Stimulated activated CD4-positive, alpha-beta T cell treated with anti-CD3 and anti-CD28 coated beads, Interleukin-2, amount 100 ng/mL, for 24 hours (primary cell): Measurements from ENCODE around the gene SRSF4.
"Not testable (repeated sequence)": the region's sequence is repeated elsewhere in the genome, so short reads cannot be mapped to it uniquely, and the experiment has no call there.

Source experiments
- DNase-seq, 2 donors: peaks; one replicate each; pipeline ENCODE4 v3.0.0-alpha.2; 2020

The SRSF4 gene

DNA sequence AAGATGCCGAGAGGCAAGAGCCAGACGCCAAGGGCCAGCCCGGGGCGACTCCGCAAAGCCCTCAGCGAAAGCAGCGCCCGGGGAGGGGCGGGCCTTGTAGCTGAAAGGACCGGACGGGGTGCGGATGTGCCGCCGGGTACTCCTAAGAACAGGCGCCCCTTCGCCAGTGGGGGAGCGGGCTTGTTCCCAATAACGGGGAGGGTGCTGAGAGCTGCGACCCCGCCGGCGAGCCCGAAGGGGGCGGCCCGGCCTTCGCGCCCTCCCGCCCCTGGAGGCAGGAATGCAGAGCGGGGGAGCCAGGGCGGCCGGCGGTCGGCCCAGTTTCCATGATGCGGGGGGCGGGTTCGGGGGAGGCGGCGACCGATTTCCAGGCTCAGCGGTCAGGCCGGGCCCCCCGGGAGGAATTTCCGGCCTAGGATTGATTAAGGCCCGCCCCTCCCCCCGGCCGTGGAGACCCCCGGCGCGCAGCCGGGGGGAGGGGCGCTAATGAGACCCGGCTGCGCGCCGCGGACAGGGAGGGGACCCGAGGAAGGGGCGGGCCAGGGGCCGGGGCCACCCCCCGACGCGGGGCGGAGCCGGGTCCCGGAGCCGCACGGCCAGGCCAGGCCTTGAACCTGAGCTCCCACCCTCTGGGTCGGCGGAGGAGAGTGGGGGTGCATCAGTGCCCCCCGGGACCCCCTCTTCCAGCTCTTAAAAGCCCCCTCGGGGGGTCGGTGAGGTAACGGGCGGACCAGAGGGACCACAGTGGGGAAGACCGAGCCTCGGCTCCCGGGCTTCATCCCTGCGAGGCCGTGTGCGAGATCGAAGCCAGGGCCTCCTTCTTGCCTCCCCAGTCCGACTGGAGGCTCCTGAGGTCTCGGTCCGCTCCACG is 57.1 kb downstream of the SRSF4 start:
- peak; percentile 66 to 77 for DNase-seq

DNA sequence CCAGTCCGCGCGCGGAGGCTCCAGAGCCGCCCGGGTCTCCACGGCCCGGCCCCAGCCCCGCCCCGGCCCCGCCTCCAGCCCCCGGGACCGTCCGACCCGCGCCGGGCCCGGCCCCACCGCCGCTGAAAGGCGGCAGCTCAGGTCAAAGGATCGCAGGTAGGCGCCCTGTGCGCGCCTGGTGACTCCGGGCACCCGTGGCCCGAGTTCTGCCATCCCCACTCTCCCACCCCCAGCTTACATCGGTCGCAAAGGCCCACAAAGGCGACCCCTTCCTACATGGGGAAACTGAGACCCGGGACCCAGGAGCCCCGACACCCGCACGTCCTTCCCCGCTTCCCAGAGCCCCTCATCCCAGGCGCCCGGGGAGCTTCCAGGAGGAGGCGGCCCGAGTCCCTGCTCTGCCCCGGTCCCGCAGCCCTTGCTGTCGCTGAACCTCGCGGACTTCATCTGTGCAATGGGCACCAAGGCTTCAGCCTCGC is 57.8 kb downstream of the SRSF4 start, which contains the start of gene TMEM200B:
TMEM200B (minus strand) TSS at position 17 of the 479 bp plus-strand sequence. CDS start 2,075 bp downstream, outside the sequence.
- DNase-seq: peak in 1 of 2 donors; percentile 44

DNA sequence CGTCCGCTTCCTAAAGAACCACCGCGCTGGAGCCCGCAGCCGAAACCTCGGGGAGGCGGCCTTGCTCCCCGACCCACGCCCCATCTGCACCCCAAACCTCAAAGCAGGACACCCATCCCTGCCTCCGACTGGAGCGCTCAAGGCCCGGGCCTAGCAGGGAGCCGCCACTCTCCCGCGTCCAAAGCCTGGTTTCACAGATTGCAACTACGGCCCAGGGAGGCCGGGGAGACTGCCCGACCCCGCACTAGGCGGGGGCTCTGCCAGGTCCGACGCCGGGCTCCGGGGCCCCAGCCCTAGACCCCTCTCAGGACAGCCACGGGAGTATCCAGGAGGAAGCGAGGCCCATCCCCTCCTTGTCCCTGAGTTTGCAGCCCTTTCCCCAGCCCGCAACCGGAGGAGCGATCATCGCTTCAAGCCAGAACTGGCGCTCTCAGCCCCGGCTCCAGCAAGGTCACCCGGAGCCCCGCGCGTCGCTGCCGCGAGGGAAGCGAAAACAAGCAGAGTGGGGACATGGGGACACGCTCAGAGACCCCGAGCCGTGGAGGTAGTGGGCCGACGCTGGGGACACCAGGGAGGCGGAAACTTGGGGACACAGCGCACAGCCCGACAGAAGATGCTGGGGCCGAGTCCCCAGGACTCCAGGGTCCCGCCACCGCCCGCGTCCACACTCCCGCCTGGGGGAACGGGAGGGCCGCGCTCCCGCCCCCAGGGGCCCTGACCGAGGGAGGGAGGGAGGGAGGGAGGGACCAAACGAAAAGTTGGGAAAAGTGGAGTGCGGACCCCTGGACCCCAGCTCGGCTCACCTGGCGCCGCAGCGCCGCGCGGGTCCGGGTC is 58.4 kb downstream of the SRSF4 start:
- DNase-seq: peak in 1 of 2 donors; percentile 47

DNA sequence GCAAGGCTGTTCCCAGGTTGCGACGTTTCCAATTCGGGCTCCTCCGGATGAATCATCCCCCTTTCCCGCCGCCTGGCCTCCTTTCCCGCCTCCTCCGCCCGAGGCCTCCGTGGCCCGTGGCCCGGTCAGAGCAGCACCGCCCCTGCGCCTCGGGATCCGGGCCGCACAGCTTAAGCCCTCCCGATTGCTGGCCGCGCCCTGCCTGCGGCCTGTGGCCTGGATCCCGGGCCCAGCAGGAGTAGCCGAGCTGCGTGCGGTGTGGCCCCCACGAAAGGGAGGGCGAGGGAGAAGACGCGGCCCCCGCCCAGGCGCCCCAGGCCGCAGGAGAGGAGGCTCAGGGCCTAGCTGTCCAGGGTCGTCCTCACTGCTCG is 59.0 kb downstream of the SRSF4 start:
- DNase-seq: peak in 1 of 2 donors; percentile 24

DNA sequence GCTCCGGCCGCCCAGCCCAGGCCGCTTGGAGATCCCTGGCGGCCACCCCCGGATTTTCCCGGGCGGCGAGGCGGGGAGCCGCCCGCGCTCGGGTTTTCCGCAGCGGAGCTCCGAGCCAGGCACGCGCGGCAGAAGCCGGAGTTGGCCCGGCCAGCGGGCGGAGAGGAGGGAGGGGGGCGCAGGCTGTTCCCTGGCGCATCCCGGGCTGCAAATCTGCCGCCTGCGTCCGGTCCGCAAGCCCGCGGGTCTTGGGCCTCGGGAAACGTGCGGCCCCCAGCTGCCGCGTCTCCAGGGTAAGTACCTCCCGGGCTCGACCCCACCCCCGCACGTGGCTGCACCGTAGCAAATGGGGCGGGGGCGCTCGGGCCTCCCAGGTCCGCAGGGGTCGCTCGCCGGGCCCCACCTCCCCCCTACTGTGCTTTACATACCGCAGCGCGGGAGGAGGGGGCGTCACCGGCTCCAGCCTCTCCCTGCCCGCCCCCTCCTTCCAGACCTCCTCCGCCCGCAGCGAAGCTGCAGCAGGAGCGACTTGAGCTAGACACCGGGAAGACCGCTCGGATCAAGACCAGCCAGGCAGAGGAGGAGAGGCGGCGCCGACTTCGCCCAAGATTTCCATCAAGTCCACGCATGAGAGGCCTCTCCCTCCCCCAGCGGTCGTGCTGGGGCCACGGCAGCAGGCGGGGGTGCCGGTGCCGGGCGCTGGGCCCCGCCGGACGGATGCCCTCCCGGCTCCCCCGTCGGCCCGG is 59.6 kb downstream of the SRSF4 start:
- peak in 1 of 2 donors; percentile 39 for DNase-seq

DNA sequence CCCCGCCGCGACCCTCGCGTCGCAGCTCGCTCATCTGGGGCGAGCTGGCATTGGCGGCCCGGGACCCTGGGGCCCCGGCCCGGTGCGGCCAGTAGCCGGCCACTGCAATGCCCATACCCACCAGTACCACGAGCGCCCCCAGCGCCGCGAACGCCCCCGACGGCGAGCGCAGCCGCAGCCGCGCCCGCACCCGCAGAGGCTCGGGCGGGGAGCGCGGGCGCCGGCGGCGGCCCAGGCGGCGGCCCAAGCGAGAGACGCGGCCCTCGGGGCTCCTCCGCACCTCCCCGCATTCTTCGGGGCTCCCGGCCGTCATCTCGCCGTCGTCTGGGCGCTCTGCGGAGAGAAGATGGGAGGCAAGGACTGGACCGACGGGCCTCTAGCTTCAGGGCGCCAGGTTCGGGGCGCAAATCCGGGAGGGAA is 60.2 kb downstream of the SRSF4 start:
- peak in 1 of 2 donors; percentile 25 for DNase-seq

DNA sequence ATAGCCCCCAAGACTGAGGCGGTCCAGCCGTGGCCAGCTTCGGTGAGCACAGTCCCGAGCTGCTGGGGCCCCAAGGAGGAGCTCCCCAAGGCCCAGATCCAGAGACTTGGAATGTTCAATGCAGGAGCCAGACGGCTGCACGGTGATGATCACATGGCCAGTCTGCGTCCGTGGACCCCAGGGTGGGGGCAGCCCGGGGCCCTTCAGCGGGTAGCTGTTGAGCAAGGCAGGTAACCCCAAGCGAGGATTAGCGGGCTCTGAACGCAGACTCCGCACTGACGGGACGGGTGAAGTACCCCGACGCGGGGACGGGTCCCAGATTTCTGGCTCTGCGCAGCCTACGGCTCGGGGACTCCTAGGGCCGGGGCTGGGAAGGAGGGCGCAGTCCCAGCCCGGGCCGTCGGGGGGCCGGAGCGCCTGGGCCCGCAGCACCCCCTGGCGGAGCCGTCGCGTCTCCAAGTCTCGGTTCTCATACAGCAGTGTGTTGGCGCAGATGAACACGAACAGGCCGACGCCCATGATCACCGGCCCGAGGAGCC is 60.7 kb downstream of the SRSF4 start:
- DNase-seq: peak; percentile 68 to 80

DNA sequence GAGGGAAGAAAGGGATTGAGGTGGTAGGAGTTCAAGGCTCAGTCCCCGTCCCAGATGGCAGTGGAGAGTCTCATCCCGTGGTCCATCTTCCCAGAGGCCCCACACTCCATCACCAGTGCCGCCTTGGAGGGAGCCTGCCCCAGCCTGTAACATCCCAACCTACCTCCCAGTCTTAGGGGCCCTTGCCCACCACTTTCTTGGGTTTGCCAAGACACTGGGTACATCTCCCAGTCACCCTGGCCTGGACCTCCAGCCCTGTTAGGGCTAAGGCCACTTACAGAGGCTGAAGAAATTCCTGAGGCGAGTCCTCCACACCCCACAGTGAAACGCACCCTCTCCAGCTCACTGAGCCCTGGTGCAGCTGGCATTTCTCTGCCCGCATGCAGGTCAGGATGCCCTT is 61.3 kb downstream of the SRSF4 start:
- no peak for DNase-seq

DNA sequence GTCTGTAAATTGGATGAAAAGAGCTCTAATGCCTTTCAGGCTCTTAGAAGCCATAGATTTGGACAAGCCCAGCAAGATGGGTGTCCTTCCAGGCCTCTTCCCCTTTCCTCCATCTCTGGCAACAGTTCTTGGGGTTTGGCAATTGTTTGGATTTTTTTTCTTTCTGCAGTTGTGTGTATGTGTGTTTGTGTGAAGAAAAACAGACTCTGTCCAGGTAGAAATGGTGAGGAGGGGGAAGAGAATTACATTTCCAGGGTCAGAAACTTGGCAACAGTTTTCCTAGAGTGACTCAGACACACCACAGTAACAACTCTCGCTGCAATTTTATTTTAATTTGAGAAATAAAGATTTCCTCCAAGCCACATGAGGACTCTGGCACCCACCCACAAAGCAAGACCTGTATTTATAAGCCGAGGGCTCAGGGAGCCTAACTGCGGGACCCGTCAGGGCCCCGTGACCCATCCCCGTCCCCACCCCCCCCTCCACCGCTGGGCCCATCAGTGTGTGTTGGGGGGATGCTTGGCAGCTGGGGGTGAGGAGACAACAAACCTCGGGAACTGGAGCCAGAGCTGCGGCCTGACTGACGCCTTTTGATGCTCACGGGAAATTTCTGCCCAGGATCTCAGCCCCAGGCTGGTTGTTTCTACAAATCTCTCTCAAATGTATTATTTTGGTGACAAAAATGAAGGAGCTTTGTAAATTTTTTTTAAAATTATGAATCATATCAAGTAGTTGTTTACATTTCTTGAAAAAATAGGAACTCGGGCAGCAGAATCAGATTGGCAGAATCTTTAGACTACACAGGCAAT is 62.4 kb downstream of the SRSF4 start:
- no peak for DNase-seq

DNA sequence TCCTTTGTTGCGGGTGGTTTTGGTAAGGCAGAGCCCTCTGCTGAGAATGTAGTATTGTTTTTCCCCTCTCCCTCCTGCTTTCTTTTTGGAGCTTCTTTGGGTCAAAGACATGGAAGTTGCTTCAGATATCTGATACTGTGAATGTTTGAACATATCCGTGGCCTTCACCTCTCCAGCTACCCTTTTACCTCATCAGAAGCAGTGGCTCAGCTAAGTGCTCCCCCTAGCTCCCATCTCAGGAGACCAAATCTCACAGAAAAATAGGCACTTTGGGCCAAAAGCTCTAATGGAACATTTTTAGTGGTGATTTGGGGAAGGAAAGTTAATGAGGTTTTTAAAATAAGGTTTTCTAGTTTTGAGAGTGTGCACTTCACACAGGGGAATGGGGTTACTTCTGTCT is 64.3 kb downstream of the SRSF4 start:
- DNase-seq: no peak

DNA sequence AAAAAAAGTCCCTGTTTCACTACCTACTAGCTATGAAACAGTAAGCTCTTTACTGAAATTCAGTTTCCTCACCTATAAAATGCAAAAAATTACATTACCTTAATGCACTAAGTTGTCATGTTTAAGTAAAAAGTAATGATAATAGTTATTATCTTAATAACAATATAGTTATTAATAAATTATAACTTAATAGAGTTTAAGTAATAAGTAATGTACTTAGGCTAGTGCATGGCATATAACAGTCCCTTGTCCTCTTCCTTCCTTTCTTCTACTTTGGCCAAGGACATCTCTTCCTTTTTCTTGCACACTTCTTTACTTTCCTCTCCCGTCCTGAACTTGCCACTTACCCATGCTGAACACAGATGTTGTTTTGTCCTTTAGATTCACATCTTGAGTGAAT is 67.0 kb downstream of the SRSF4 start:
- DNase-seq: no peak

DNA sequence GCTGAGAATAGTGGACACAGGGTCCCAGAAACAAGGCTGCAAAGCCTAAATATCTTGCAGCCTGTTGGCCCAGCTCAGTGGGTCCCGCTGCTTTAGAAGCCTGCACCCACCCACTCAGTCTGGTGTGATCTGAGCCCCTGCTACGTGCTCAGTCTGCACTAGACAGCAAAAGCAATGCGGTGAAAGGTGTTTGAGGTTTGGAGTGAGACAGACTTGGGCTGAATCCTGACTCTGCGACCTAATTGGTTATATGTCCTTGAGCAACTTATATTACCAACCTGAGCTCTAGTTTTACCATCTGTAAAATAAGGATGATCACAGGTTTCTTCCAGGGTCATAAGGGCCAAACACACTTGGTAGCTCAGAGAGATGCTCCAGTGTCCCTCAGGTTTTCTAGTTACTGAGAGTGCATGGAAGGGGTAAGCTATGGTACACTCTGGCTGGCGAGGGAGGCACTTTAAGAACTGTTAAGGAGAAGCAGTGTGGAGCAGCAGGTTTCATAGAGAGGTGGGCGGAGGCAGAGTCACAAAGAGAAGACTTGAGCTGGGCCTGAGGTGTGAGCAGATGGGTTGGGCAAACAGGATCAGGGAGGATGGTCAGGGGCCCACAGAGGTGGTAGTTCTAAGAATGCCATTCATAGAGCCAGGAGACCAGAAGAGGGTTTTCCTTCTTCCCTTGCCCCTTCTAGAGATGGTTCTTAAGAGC is 68.1 kb downstream of the SRSF4 start:
- no peak for DNase-seq

DNA sequence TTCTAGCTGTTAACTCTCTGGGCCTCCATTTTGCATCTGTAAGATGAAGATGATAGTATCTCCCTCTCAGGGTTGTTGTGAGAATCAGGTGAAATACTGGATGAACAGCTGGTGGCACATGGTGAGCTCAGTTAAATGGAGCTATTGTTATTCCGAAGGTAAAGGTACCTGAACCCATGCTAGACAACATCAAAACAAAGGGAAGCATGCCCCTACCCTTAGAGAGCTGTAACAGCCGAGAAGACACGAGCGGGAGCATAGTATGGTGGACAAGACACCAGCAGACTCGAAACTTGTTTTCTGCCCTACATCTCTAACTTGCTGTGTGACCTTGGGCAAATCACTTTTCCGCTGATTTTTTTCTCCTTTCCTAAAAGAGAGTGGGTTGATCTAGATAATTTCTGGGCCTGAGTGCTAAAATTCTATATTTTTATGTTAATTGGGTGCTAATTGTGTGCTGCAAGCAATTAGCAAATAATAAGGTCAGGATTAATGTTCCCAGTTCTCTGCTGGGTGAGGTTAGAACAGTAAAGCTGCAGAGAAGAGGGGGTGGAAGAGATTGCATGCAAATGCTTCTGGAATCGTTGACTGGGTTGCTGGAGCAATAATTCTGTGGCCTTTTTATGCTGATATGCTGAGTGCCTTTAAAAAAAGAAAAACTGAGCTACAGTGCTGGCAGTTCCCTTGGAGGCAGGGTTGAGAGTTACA is 68.8 kb downstream of the SRSF4 start:
- no peak for DNase-seq

DNA sequence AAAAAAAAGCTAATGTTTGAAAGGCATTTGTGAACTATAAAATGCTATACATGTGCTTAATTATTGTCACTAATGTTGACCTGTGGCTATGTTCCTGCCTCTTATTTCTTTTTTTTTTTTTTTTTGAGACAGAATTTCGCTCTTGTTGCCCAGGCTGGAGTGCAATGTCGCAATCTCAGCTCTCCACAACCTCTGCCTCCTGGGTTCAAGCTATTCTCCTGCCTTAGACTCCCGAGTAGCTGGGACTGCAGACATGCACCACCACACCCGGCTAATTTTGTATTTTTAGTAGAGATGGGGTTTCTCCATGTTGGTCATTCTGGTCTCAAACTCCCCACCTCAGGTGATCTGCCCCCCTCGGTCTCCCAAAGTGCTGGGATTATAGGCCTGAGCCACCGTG is 73.7 kb downstream of the SRSF4 start:
- DNase-seq: not testable (repeated sequence)

DNA sequence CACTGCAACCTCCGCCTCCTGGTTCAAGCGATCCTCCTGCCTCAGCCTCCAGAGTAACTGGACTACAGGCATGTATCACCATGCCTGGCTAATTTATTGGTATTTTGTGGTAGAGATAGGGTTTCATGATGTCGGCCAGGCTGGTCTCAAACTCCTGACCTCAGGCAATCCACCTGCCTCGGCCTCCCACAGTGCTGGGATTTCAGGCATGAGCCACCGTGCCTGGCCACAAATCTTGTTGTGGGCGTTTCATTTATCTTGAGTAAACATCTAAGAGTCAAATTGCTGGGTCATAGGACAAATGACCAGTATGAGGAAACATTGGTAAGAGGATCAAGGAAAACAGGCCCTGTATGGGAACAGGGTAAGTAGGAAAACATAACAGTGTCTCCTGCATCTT is 75.9 kb downstream of the SRSF4 start:
- DNase-seq: no peak

DNA sequence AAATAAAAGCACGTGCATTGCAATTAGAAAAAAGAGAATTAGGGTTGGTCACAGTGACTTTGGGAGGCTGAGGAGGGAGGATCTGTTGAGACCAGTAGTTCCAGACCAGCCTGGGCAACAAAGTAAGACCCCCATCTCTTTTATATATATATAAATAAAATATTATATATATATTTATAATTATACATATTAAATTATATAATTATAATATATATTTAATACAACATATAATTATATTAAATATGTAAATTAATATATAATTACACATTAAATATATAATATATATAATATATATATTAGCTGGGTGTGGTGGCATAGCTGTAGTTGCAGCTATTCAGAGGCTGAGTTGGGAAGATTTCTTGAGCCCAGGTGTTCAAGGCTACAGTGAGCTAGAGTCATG is 81.2 kb downstream of the SRSF4 start:
- DNase-seq: no peak

DNA sequence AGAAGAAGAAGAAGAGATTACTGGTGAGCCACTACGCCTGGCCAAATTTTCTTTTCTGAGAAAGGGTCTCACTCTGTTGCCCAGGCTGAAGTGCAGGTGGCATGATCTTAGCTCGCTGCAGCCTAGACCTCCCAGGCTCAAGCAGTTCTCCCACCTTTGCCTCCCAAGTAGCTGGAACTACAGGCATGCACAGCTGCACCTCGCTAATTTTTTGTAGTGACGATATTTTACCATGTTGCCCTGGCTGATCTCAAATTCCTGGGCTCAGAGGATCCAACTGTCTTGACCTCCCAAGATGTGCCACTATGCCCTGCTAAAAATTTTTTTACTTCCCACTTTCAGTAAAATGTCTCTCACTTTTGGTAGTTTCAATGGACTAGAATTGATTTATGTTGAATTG is 82.4 kb downstream of the SRSF4 start:
- no peak for DNase-seq
